Colonic mucosa (tissue), 4 donors: Measurements from ENCODE around the gene GPC6. TPM values are rescaled to one million over a fixed set of nuclear protein-coding genes. Genes with fewer than 3 reads are reported as not detected.

Source experiments
- DNase-seq: peaks from one replicate; pipeline ENCODE4 v3.0.0-alpha.2; 2020
- H3K27ac ChIP-seq: fragments of 200-600 bp; one replicate; pipeline ENCODE4 v1.8.0; 2021
- H3K27me3 ChIP-seq: fragments of 200-600 bp; one replicate; pipeline ENCODE4 v1.8.0; 2021
- H3K36me3 ChIP-seq: fragments of 200-600 bp; one replicate; pipeline ENCODE4 v1.8.0; 2021
- H3K4me1 ChIP-seq: fragments of 200-600 bp; one replicate; pipeline ENCODE4 v1.8.0; 2021; ENCODE audit warnings: mild to moderate bottlenecking
- H3K4me3 ChIP-seq: fragments of 200-600 bp; one replicate; pipeline ENCODE4 v1.8.0; 2021
- H3K9ac ChIP-seq, 2 donors: one replicate each; pipeline ENCODE4 v1.7.0; 2013; ENCODE audit warnings: control low read depth in 2 of 2, low read depth in 2 of 2, low read length in 2 of 2
- H3K9me3 ChIP-seq: fragments of 200-600 bp; one replicate; pipeline ENCODE4 v1.8.0; 2021
- CTCF ChIP-seq: fragments of 200-600 bp; IDR thresholded peaks from one replicate; pipeline ENCODE4 v1.8.0; 2022; ENCODE audit warnings: antibody characterized with exemption, mild to moderate bottlenecking
- intact Hi-C: fragments of 100-400 bp; cut with DNase I; formaldehyde crosslinking; loops from one replicate; pipeline ENCODE4 v1.14.1; 2022
- total RNA-seq, 2 donors: library from RNA; stranded (reverse); fragmentation: NEBNext Ultra II Directional in 1 of 2; extraction: Animal tissue kit (Norgen Biotek cat#: 25700) in 1 of 2; gene quantifications; one replicate each; pipeline ENCODE4 v1.2.1, GENCODE V29; 2021
- donor health status: healthy.
- donor health status: DM: no; HTN: no; CAD: no.
- donor health status: DM: no; HTN: no; CAD: no.

Gene GPC6
- total RNA-seq, 2 donors from 2014 or later: 2.3 to 4.0 TPM

GRCh38 chr13:93932901-93933300 lies 706.3 kb downstream of the GPC6 start:
- no peak for TF ChIP-seq CTCF
- Histone ChIP-seq H3K4me1 (no peaks in the 10 kb centered on the region), H3K27ac (no peak overlapping the region), H3K9ac (no peak overlapping the region), H3K9me3 (no peaks in the 10 kb centered on the region), H3K27me3 (no peaks in the 10 kb centered on the region), H3K36me3 (no peaks in the 10 kb centered on the region), H3K4me3 (no peak overlapping the region)
- intact Hi-C loops: no loop called here
- DNase-seq: no peak

DNA sequence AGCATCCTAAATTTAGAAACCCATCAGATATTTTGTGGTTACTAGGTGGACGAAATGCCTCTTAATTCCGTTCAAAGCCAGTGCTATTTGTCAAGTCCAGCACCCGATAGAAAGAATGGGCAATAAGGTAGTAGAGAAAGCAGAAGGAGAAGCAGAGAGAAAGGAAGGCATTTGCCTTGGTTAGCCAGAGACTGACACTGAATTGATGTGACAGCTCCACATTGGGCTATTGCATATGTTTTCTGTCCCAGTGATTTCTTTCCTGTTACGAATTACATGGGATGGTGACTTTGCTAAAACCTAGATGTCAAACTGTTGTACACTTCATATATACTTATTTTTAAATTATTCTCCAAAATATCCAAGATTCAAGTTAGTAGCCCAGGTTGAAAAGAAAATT lies 710.3 kb downstream of the GPC6 start:
- Histone ChIP-seq H3K9me3 (no peaks in the 10 kb centered on the region), H3K4me3 (no peak overlapping the region), H3K9ac (no peak overlapping the region), H3K4me1 (no peaks in the 10 kb centered on the region), H3K36me3 (no peaks in the 10 kb centered on the region), H3K27me3 (no peaks in the 10 kb centered on the region), H3K27ac (no peak overlapping the region)
- intact Hi-C loops: no loop called here
- no peak for TF ChIP-seq CTCF
- no peak for DNase-seq

DNA sequence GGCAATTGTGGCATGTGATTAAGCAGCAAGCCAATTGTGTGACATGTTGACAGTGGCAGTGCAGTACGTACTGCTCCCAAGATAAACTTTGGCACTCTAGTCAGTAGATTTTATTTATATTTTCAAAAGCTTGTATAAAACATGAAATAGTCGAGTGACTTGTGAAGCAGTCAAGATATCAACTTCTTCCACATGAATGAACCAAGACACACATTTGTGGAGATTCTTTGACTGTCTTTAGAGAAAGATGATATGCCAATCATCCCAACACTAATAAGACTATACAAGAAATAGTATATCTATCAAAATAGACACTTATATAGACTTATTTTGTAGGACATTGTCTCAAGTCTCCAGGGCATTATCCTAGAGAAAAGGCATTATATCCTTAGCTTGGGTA lies 714.8 kb downstream of the GPC6 start:
- no peaks in the 10 kb centered on the region for H3K4me1 ChIP-seq
- H3K27me3 ChIP-seq: no peaks in the 10 kb centered on the region
- no peaks in the 10 kb centered on the region for H3K9me3 ChIP-seq
- no peak for DNase-seq
- TF ChIP-seq CTCF: no peak
- intact Hi-C loops: no loop called here
- no peaks in the 10 kb centered on the region for H3K36me3 ChIP-seq
- H3K4me3 ChIP-seq: no peak overlapping the region
- H3K9ac ChIP-seq: no peak overlapping the region
- H3K27ac ChIP-seq: no peak overlapping the region

DNA sequence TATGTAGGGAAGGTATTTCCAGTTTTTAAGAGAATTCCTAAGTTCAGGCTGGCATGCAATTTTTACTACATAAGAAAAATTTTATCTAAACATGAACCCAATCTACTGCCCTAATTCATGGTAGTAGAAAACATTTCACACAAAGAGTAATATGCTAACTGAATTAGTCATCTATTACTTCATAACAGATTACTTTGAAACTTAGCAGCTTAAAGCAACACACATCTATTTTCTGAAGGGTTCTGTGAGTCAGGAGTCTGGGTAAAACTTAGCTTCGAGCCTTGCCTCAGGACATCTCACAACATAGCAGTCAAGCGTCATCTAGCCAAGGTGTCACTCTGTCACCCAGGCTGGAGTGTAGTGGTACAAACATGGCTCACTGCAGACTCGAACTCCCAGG lies 715.4 kb downstream of the GPC6 start:
- no peak for DNase-seq
- no peak overlapping the region for H3K27ac ChIP-seq
- no peak overlapping the region for H3K9ac ChIP-seq
- no peak overlapping the region for H3K4me3 ChIP-seq
- H3K27me3 ChIP-seq: no peaks in the 10 kb centered on the region
- H3K36me3 ChIP-seq: no peaks in the 10 kb centered on the region
- H3K4me1 ChIP-seq: no peaks in the 10 kb centered on the region
- intact Hi-C loops: no loop called here
- no peak for TF ChIP-seq CTCF
- no peaks in the 10 kb centered on the region for H3K9me3 ChIP-seq

- H3K9me3 ChIP-seq: no peaks in the 10 kb centered on the region
- H3K27me3 ChIP-seq: no peaks in the 10 kb centered on the region
- no peak overlapping the region for H3K9ac ChIP-seq
- no peak for DNase-seq
- no peak overlapping the region for H3K4me3 ChIP-seq
- intact Hi-C loops: no loop called here
- H3K36me3 ChIP-seq: no peaks in the 10 kb centered on the region
- no peak for TF ChIP-seq CTCF
- no peak overlapping the region for H3K27ac ChIP-seq
- no peaks in the 10 kb centered on the region for H3K4me1 ChIP-seq
Observed at GRCh38 chr13:93945621-93946020, 719.0 kb downstream of the GPC6 start.

DNA sequence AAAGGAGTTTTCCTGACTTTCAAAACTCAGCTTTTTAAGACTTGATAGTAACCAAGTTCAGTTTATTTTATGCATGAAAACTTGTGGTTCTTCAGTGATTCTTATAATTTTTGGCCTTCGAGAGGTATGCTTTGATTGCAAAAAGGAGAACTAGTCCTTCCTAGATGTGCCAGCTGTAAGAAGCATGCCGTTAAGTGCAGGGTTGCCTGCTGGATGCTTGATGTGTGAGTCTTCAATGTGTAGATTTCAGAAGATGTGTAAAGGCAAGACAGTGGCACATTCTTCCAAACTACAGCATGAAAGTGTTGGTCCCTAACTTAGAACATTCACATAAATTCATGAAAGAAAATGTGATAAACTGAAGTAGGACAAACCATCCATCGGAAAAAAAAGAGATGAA lies 720.4 kb downstream of the GPC6 start:
- Histone ChIP-seq H3K4me1 (no peaks in the 10 kb centered on the region), H3K4me3 (no peak overlapping the region), H3K9ac (no peak overlapping the region), H3K9me3 (no peaks in the 10 kb centered on the region), H3K27ac (no peak overlapping the region), H3K36me3 (no peaks in the 10 kb centered on the region), H3K27me3 (no peaks in the 10 kb centered on the region)
- no peak for DNase-seq
- intact Hi-C loops: no loop called here
- no peak for TF ChIP-seq CTCF
